Inferior parietal cortex (tissue), 1 donor: Measurements from ENCODE around the gene NECAP2.
"Not testable (repeated sequence)": the region's sequence is repeated elsewhere in the genome, so short reads cannot be mapped to it uniquely, and the experiment has no call there.

Experiments used
- DNase-seq: peaks from one replicate; pipeline ENCODE4 v3.0.0-alpha.2; 2016; ENCODE audit errors: extremely low spot score

The NECAP2 gene

DNA sequence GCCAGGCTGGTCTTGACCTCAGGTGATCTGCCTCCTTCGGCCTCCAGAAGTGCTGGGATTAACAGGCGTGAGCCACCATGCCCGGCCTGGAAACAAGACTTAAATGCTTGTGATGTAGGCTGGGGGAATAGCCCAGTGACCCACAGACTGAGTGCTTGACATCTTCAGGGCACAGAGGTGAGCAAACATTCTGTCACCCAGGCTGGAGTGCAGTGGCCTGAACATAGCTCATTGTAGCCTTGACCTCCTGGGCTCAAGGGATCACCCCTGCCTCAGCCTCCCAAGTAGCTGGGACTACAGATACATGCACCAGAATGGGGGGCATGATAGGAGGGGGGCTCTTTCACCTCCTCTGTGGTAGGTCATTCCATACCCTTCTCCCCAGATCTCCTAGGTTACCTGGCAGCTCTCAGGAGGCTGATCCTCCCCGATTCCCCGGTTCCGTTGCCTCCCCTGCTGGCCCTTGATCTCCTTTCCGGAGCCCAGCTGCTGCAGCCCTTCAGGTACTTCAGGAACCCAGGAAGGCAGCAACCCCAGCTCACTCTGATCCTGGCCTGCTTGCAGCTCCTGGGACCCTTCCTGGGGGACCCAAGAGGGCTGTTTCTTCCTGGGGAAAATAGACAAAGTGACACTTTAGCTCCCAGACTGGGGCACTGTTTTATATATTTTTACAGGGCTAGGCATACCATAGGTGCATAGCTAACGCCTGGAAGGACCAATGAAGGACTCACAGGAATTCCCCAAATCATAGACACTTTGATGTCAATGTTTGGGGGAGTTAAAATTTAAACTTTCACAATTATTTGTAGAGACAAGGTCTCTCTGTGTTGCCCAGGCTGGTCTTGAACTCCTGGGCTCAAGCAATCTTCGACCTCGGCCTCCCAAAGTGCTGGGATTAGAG, 15.1 kb upstream of the NECAP2 start:
- no peak for DNase-seq

DNA sequence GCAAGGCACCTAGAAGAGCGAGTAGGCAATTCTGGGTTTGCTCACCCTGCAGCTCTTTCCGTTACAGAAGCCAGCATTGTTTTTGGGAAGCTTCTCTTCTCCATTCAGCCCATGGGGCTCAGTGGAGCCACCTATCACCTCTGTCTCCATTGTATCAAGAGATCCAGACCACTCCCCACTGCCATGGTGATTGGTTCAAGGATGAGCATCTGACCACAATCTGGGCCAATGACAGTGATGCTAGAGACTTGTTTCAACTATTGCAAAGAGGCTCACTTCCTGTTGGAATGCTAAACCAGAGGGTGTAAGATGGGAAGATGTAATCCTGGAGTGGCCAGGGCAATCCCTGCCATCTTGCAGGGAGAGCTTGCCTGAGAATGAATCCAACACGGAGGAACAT, 9.9 kb upstream of the NECAP2 start:
- DNase-seq = no peak

DNA sequence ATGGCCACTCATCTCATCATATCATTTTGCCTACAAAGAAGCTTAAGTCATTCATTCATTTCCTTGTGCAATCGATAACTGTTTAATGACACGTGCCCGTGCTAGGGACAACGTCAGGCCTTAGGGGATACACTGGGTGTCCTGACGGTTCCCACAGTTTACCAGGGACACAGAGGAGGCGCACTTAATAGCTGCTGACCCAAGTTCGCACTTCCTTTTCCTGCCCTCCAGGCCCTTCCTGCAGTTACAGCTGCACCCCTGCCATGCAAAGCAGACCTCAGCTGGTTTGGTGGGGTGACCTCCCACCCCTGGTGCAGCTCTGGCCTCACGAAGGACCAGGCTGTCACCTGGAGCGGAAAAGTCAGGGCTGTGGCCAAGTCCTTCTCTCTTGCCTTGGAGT, 7.5 kb upstream of the NECAP2 start:
- DNase-seq = no peak

DNA sequence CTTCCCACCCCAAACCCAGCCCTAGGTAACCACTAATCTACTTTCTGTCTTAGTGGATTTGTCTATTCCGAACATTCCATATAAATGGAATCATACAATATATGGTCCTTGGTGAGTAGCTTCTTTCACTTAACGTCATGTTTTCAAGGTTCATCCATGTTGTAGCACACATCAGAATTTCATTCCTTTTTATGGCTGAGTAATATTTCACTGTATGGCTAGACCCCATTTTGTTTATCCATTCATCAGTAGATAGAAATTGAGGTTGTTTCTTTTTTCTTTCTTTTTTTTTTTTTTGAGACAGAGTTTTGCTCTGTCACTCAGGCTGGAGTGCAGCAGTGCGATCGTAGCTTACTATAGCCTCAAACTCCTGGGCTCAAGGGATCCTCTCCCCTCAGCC, 6.5 kb upstream of the NECAP2 start:
- DNase-seq = no peak

DNA sequence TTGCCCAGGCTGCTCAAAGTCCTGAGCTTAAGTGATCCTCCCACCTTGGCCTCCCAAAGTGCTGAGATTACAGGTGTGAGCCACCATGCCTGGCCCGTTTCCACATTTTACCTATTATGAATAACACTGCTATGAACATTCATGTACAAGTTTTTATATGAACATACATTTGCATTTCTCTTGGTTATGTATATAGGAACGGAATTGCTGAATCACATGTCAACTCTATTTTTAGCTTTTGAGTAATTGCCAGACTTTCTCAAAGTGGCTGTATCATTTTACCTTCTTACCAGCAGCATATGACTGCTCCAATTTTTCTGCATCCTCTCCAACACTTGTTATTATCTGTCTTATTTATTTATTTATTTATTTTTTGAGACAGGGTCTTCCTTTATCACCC, 6.0 kb upstream of the NECAP2 start:
- DNase-seq = no peak

DNA sequence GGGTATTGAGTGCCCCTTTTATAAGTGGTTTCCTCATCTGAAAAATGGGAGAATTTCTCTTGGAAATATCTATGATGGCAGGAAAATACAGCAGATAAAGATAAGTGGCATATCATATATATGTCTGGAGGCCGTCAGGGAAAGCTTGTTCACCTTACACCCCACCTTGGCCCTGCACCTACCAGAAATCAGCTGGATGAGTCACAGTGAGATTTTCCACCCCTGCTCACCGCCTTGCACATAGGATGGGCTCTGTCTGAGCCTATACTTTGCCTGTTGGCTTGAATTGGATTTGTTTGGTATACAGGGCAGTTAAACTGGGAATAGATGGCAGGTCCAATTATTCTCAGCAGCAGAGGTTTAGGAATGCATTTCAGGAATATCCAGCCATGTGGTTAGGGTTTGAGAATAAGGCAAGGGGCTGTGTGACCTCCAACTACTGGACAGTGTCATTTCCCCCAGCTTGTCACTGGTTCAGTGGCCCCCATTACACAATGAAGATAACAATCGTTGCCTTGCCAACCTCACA, 3.5 kb upstream of the NECAP2 start, which contains the start of gene SPATA21:
SPATA21 (minus strand) TSS at position 479 of the 529 bp plus-strand sequence. CDS start 6,053 bp downstream, outside the sequence.
- DNase-seq = no peak

DNA sequence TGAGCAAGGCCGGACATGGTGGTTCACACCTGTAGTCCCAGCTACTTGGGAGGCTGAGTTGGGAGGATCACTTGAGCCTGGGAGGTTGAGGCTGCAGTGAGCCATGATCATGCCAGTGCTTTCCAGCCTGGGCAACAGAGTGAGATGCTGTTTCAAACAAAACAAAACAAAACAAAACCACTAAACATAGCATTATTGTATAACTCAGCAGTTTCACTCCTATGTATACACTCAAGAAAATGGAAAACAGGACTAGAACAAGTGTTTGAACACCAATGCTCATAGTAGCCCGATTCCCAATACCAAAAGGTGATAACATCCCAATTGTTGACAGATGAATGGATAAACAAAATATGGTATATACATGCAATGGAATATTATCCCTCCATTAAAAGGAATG, 2.0 kb upstream of the NECAP2 start:
- DNase-seq = no peak

DNA sequence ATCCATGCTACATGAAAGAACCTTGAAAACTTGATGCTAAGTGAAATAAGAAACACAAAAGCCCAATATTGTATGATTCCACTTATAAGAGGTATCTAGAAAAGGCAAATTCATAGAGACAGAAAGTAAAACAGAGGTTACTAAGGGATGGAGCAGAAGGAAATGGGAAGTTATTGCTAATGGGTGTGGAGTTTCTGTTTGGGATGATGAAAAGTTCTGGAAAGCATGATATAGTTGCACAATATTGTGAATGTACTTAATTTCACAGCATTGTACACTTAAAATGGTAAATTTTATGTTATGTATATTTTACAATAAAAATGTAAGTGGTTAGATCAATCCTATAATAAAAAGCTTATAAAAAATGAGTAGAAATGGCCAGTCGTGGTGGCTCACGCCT, 1.6 kb upstream of the NECAP2 start:
- DNase-seq = no peak

DNA sequence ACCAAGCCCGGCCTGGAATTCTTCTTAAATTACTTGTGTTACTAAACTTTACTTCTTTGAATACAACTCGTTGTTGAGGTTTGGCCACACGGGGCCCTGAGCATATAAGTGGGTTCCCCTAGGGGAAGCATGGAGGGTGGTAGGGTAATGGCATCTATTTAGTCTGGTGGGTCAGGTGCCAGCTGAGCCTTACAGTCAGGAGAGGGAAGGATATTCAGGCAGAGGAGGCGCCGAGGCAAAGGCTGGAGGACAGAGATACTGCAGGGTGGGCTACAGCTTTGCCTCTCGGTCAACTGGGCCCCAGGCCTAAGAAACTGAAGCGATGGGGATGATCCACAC, 424 bp upstream of the NECAP2 start:
- DNase-seq = no peak

DNA sequence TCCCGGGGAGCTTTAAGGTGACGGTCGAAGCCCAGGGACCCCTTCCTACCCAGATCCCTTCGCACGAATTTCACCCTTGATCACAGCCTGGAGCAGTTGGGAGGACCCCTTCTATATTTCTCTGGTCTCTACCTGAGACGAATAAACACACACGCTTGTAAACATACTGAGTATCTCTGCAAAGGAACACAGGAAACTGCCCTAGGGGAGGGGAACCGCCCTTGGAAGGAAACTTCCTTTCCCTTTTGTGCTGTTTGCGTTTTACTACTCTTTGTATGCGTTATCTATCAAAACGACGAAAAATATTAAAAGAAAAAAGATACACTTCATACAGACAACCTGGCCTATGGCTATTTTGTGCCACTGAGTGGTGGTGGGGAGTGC, 750 bp downstream of the NECAP2 start:
- DNase-seq = no peak

DNA sequence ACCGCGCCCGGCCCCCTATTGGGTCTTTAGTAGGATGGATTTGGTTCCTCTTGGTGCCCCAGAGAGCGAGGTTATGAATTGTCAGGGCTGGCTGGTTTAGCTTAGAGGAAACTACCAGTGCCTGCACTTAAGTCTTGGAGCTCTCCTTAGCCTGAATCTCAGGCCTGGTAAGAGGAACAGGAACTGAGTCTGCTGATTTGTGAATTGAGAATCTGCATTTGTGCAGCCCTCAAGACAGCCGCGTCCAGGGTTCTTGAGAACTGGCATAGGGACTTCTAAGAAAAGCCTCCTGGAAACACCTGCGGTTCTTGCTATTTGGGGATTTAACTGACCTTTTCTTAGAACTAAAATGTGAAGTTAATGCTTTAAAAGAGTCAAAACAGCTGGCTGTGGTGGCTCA, 1.7 kb downstream of the NECAP2 start:
- DNase-seq = no peak

DNA sequence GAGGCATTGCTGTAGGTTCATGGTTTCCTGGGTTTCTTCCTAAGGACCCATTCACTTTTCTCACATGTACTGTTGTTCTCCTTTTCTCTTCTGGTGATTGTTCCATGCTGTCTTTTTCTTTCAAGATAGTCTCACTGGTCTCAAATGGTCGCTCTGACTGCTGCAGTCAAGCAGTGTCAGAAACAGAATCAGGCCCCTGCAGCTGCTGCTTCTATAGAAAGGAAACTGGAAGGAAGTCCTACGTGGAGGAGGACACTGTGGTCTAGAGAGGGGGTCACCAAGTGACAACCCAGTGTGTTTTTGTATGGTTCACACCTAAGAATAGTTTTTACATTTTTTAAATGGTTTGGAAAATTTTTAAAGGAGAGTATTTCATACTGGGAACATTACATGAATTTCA, 2.4 kb downstream of the NECAP2 start:
- no peak for DNase-seq

DNA sequence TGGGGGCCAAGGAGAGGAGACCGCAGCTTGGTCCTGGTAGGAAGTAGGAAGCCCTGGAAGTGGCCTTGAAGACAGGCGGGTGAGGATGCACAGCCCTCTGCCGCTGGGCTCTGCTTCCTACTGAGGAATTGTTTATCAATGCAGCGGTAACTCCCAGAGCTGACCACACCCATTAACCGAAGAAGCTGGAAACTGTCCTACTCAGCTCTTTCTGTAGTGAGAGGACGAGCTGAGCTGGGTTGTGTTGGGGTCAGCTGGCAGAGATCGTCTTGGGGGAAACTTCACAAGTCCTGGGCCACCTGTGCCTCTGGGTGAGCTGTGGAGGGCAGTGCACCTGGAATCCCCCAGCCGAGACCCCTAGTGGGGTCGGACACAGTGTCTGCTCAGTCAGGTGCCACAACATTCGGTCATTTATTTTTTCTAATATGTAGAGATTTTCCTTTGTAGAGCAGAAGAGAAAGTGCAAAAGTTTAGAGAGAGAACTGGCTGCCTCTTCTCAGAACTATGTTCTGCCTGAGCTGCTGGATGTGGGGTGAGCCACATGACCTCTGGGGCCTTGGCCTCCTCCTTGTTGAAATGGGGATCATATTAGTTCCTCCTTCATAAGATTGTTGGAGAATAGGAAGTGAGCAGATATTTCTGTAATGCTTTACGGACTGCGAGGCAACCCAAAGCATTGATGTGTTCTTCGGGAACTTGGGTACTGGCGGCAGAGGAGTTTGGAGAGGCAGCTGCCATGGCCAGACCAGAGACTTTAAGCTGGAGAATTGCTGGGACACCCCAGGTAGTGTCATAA, 3.6 kb downstream of the NECAP2 start:
- no peak for DNase-seq

DNA sequence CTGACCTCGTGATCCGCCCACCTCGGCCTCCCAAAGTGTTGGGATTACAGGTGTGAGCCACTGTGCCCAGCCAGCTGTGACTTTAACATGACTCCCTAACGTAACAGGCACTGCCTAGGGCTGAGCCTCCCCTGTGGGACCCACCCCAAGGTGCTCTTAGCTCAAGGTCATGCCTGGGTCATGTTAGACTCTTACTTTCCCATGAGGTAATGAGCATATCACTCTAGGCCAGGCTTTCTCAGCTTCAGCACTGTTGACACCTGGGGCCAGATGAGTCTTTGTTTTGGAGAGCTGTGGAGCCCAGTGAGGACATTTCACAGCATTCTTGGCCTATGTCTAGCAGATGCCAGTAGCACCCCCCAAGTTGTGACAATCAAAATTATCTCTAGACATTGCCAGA, 4.5 kb downstream of the NECAP2 start:
- no peak for DNase-seq

DNA sequence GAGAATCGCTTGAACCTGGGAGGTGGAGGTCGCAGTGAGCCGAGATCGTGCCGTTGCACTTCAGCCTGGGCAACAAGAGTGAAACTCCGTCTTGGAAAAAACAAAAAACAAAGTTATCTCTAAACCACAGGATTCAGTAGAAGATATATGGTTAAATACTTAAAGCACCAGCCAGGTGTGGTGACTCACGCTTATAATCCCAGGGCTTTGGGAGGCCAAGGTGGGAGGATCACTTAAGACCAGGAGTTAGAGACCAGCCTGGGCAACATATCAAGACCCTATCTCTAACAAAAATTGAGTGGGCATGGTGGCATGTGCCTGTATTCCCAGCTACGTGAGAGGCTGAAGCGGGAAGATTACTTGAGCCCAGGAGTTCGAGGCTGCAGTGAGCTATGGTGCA, 5.6 kb downstream of the NECAP2 start:
- no peak for DNase-seq

DNA sequence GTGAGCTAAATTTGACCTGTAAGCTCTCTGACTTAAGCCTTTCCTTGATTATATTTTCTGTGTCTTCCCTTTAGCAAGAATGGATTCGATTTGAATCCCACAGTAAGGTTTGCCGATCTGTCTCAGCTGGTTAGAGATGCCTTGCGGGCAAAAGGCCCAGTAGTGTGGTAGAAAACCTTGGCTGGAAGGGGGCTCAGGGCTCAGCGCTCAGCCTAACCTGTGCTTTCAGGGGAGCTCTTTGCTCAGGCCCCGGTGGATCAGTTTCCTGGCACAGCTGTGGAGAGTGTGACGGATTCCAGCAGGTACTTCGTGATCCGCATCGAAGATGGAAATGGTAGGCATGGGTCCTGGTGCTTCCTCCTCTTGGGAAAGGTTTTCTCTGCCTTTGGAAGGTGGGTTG, 7.1 kb downstream of the NECAP2 start:
- no peak for DNase-seq

DNA sequence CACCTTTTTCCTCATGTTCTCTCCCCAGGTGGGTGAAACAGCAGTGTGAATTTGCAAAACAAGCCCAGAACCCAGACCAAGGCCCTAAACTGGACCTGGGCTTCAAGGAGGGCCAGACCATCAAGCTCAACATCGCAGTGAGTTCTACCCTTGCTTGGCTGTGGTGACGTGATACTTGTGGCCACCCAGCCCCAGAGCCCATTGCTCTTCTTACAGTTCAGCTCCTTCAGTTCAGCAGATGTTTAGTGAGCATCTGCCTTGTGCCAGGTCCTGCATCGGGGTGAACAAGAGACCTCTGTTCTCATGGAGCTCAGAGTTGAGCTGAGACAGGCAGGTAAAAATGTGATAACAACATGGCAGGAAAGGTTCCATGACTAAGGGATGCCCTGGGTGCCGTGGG, 8.5 kb downstream of the NECAP2 start:
- DNase-seq = no peak

DNA sequence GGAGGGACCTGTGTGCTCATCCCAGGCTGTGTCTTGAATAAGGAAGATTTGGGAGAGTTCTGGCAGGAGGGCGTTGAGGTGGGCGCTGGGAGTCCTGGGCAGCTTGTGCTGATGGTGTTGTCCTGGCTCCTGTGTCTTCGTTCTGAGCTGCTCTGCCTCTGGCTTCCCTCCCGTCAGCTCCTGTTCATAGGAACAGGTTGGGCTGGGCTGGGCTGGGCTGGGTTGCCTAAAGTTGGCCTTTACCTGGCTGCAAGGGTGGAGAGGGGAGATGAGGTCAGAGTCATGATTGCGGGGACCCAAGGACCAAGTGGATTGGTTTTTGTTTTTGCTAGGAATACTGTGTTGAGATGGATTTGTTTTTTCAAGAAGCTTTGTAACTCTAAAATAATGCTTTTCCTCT, 9.1 kb downstream of the NECAP2 start:
- no peak for DNase-seq

DNA sequence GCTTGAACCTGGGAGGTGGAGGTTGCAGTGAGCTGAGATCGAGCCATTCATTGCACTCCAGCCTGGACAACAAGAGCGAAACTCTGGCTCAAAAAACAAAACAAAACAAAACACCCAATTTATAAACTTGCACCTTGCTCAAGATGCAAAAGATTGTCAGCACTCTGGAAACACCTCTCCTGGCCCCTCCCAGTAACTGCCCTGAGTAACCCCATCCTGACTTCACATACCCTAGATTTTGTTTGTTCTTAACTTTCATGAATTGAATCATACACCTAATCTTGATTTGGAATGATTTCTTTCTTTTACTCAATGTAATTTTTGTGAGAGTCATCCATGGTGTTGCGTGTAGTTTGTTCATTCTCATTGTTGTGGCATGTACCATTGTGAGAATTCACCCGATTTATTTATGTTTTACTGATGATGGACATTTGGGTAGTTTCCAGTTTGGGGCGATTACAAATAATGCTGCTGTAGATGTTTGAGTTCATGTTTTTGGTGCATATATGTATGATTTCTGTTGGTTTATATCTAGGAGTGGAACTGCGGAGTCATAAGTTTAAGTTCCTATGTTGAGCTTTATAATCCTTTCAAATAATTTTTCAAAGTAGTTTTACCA, 10.4 kb downstream of the NECAP2 start:
- no peak for DNase-seq

DNA sequence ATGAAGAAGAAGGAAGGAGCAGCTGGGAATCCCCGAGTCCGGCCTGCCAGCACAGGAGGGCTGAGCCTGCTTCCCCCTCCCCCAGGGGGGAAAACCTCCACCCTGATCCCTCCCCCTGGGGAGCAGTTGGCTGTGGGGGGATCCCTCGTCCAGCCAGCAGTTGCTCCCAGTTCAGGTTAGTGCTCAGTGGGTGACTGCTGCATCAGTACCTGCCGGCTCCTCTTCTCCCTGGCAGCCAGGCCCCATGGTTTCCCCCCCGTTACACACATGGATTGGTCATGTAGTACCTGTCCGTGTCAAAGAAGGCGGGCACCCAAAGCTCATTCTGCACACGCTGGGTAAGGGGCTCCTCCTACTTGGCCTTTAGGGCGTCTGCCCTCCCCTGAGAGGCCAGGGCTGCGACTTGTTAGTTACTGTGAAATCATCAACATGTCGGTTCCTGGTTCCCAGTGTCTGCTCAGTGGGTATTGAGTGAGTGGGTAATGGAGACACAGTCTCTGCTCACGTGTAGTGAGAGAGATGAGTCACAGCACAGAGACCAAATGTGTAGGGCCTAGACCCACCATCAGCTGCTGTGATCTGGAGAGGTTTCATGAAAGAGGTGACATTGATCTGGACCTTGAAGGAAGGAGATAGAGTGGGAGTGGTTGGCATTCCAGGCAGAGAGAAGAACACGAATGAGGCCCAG, 11.5 kb downstream of the NECAP2 start:
- no peak for DNase-seq

DNA sequence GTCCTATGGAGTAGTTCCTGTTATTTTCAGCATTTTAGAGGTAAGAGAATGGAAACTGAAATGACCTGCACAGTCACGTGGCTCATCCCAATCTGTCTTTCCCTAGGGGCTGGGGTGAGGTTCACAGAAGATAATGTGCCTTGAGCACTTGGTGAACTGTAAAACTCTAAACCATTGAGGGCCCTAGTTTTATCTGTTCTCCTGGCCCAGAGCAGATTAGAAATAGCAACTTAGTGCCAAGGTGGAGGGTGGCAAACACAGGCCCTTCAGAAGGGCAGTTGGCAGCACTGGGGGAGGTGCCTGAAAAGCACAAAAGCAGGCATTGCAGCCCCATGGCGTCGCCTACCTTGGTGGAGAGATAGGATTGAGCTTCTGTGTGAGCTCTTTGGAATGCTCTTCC, 14.4 kb downstream of the NECAP2 start:
- not testable (repeated sequence) for DNase-seq

DNA sequence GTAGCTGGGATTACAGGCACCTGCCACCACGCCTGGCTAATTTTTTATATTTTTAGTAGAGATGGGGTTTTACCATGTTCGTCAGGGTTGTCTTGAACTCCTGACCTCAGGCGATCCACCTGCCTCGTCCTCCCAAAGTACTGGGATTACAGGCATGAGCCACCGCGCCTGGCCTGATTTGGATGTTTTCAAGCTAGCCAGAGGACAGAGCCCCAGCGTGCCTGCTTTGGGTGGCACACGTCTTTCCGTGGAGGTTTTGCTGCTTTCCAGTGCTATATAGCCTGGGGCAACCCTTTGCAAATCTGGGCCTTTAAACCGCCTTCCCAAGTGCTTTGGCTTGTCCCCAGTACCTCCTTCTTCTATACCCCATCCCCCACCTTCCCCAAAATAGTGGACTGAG, 15.6 kb downstream of the NECAP2 start:
- not testable (repeated sequence) for DNase-seq
